Stimulated activated CD8-positive, alpha-beta memory T cell treated with anti-CD3 and anti-CD28 coated beads, Interleukin-7, amount 100 ng/mL, for 4 hours (primary cell): ENCODE data around the gene PCSK5.

Source experiments
- DNase-seq, 2 donors: peaks; one replicate each; pipeline ENCODE4 v3.0.0-alpha.2; 2020; ENCODE audit warnings: low read depth in 2 of 2

PCSK5 gene

GRCh38 chr9:76191493-76191892, 301.0 kb downstream of the PCSK5 start:
- DNase-seq: no peak

- DNase-seq: no peak
These were observed 301.5 kb downstream of the PCSK5 start for GRCh38 chr9:76192013-76192412.

GRCh38 chr9:76194896-76195295, 304.4 kb downstream of the PCSK5 start:
- DNase-seq: no peak

- no peak for DNase-seq
These were observed 307.9 kb downstream of the PCSK5 start for GRCh38 chr9:76198336-76198735.

GRCh38 chr9:76200315-76200714, 309.8 kb downstream of the PCSK5 start:
- DNase-seq: no peak

GRCh38 chr9:76200745-76201144, 310.3 kb downstream of the PCSK5 start:
- DNase-seq: no peak

GRCh38 chr9:76203373-76203772, 312.9 kb downstream of the PCSK5 start:
- no peak for DNase-seq

GRCh38 chr9:76206821-76207220, 316.3 kb downstream of the PCSK5 start:
- no peak for DNase-seq

GRCh38 chr9:76213751-76214150, 323.3 kb downstream of the PCSK5 start:
- DNase-seq: no peak

- DNase-seq: no peak
These were observed 324.6 kb downstream of the PCSK5 start for GRCh38 chr9:76215066-76215465.

- DNase-seq: no peak
These were observed 325.7 kb downstream of the PCSK5 start for GRCh38 chr9:76216161-76216649.

- DNase-seq: no peak
These were observed 327.8 kb downstream of the PCSK5 start for GRCh38 chr9:76218117-76218885.

GRCh38 chr9:76218886-76219445, 328.5 kb downstream of the PCSK5 start:
- no peak for DNase-seq

- no peak for DNase-seq
These were observed 329.2 kb downstream of the PCSK5 start for GRCh38 chr9:76219560-76220151.

GRCh38 chr9:76221423-76221822, 330.9 kb downstream of the PCSK5 start:
- no peak for DNase-seq

GRCh38 chr9:76223749-76224340, 333.4 kb downstream of the PCSK5 start:
- no peak for DNase-seq

GRCh38 chr9:76227156-76227555, 336.7 kb downstream of the PCSK5 start:
- no peak for DNase-seq

GRCh38 chr9:76231001-76231400, 340.5 kb downstream of the PCSK5 start:
- no peak for DNase-seq

GRCh38 chr9:76232861-76233489, 342.5 kb downstream of the PCSK5 start:
- DNase-seq: no peak

GRCh38 chr9:76240578-76240977, 350.1 kb downstream of the PCSK5 start:
- no peak for DNase-seq

- no peak for DNase-seq
These were observed 355.0 kb downstream of the PCSK5 start for GRCh38 chr9:76245518-76245917.

- no peak for DNase-seq
These were observed 356.2 kb downstream of the PCSK5 start for GRCh38 chr9:76246680-76247079.
